Posterior cingulate gyrus (tissue), 11 donors: Measurements from ENCODE around the gene VAPA.

Experiments used
- DNase-seq, 10 donors: peaks; one replicate each; pipeline versions ENCODE4 v3.0.0 to v3.0.0-alpha.2; 2020 to 2021; ENCODE audit warnings: mixed read lengths in 3 of 10
- intact Hi-C: fragments of 100-400 bp; cut with DNase I; formaldehyde crosslinking; loops from one replicate; pipeline ENCODE4 v1.15.1; 2023

Gene VAPA

GRCh38 chr18:9913526-9914333 lies at the start of gene VAPA:
Gene VAPA (plus strand): TSS chr18:9914016. CDS start chr18:9914257, 241 bp downstream.
- DNase-seq = peak; percentile 94 to 99 (median 98)
- intact Hi-C loops = loop anchor here (1.0 to 10.0 kb wide), 3 partner anchors 109 to 301 kb away; no protein-coding TSS in a partner anchor

GRCh38 chr18:9865764-9866490 lies 47.9 kb upstream of the VAPA start:
- no peak for DNase-seq
- intact Hi-C loops = no loop called here

- DNase-seq = no peak
- intact Hi-C loops = no loop called here
These were observed 47.2 kb upstream of the VAPA start for GRCh38 chr18:9866627-9867026.

DNA sequence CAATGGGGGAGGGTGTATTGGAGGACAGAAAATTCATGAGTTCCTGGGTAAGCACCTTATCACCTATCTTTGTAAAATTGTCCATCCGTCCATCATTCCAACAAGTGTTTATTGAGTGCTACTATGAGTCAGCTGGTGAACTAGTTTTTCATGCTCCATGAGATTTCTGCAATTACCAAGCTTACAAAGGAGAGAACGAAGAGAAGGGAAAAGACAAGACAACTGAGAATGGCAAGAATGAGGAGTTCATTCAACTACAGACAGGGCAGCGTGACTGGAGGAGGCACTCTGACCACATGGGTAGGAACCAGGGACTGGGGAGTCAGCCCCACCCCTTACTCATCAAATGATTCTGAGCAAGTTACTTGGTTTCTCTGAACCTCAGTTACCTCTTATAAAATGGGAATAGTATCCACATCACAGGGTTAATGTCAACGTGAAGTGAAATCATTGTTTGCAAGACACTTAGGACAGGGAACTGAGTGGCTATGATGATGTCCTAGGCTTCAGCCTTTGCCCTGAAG lies 46.7 kb upstream of the VAPA start:
- no peak for DNase-seq
- intact Hi-C loops = no loop called here

DNA sequence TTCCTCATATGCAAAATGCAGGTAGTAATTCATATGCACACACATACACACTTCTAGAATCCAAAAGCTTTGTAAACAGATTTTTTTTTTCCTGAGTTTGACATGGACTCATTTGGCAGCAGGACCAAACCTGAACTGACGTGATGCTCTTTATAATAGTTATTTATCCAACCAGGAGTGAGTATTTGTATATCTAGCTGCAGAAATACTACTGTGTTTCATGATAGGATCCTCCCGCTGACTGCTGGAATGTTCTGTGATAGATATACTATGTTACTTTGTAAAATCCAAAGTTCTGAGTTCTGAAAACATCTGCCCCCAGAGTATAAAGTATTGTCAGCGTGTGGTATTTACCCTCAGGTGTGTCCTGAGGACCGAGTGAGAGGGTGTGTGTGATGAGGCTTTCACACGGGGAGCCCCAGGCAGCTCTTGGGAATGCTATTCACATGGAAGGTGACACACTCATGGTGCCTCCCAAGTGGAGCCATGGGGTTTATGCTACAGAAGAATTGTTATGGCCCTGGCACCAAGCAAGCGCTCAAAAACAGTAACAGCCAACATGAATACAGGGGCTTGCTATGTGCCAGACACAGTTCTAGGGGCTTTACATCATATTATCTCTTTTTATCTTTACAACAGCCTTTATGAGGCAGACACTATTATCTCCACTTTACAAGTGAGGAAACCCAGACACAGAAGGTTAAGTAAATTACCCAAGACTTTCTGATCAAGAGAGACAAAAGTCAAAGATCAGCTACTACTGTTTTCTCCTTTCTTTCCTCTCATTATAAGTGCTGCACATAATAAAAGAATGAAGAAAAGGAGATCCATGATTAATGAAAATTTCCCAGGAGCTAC lies 44.7 kb upstream of the VAPA start:
- intact Hi-C loops = no loop called here
- no peak for DNase-seq

- DNase-seq = no peak
- intact Hi-C loops = no loop called here
These were observed 43.9 kb upstream of the VAPA start for GRCh38 chr18:9869715-9870430.

DNA sequence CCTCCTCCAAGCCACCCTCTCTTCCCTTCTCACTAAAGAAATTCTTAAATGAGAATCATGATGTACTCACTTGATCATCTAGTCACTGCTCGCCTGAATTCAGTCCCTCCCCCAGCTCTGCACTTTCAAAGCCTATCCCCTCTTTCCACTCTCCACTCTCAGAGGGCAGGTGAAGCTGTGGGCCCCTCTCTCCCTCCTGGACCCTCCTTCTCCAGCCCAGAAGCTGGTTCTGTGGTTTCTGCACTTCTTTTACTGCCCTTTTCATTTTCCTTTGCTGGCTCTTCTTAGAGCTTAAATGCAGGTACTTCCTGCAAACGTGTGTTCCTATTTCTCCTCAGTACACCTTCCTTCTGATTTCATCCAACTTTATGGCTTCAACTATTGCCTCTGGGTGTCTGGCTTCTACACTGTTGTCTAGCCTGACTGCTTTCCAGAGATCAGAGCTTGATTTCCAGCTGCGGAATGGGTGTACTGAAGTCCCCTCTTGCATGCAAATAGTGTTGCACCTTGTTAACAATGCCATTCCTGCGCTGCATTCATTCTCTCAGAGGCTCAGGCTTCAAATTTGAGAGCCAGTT lies 43.3 kb upstream of the VAPA start:
- DNase-seq = no peak

DNA sequence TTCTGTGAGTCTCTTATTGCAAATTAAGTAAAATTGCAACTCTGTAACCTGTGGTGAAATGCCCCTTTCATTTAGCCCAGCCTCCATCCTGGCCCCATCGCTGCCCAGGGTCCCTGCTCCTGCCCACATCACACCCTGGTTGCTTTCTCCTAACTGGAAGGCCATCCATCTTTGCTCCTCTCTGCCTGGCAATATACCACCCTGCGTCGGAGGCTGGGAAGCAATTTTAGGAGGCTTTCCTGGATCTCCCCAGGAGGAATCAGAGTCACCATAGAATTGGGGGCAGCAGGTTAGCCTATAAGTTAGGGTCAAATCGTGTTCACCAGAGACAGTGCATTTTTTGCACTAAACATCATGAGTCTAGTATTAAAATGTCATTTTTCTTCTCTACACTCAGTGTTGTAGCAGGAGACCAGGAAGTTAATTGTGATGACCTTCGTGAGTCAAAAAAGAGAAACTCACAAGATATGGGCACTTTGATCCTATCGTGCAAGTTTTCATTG lies 42.5 kb upstream of the VAPA start:
- DNase-seq = no peak
- intact Hi-C loops = no loop called here

More for the DNA sequence above, 43.3 kb upstream of the VAPA start:
- intact Hi-C loops = no loop called here

DNA sequence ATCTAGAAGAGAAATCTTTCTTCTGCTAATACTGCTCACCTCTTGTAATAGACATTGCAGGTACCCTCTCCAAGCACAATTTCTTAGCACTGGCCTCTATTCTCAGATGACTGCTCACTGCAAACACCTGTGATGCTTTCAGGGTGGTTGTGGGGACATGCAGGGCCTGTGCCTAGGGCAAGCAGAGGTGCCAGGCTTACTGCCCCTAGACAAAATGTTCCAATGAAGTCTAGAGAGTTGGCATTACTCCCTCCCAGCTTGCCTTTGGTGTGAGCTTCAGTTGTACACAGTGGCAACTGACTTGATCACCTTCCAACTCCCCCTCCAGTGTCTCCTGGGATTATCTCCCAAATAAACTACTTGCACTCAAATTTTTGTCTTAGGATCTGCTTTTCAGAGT lies 41.0 kb upstream of the VAPA start:
- DNase-seq = no peak
- intact Hi-C loops = no loop called here

DNA sequence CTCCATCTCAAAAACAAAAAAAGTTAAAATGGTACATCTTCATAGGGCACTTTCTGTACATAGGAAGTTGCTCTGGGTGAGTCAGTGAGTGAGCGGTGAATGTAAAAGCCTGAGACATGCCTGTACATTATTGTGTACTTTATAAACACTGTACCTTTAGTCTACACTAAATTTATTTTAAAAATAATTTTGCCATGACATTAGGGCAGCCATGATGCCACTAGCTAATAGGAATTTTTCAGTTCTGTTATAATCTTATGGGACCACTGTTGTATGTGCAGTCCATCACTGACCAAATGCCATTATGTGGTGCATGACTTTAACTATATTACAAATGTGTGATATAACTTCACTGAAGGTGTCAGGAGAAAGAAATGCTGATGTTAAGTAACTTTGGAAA lies 39.1 kb upstream of the VAPA start:
- intact Hi-C loops = no loop called here
- no peak for DNase-seq

- intact Hi-C loops = no loop called here
- no peak for DNase-seq
These were observed 37.5 kb upstream of the VAPA start for GRCh38 chr18:9876212-9876866.

GRCh38 chr18:9876867-9877654 lies 36.8 kb upstream of the VAPA start:
- no peak for DNase-seq
- intact Hi-C loops = no loop called here

GRCh38 chr18:9877655-9878014 lies 36.2 kb upstream of the VAPA start:
- intact Hi-C loops = no loop called here
- no peak for DNase-seq

DNA sequence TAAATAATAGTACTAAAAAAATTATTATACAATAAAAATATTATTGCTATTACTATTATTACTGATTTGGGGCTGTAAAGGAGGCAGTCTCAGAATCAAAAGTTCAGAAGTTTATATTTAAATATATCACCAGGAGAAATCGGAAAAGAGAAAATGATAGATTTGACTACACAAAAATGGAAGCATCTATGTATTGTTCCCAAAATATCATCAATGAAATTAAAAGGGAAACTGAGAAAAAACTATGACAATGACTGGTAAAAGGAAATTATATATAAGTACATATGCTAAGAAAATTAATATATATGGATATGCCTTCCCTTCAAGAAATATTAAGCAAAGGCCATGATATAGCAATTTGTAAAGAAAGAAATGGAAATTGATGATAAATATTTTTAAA lies 35.7 kb upstream of the VAPA start:
- no peak for DNase-seq
- intact Hi-C loops = no loop called here

- DNase-seq = no peak
- intact Hi-C loops = no loop called here
These were observed 35.0 kb upstream of the VAPA start for GRCh38 chr18:9878783-9879242.

DNA sequence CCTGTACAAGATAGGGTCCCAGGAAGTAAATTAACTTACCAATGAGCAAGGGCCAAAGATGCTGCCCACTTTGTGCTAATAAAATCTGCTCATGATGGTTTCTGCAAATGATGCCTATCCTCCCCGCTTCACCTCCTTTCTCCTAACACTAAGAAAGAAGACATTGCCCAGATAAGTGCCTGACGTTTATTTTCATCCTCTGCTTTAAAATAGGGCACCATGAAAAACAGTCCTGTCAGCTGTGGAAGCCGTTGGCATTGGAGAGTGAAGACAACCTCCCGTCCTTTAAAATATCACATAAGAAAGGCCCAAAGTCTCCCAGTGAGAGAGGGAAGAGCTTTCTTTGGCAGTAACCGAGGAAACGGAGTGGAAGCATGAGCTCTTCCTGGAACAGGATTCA lies 29.7 kb upstream of the VAPA start:
- no peak for DNase-seq
- intact Hi-C loops = no loop called here

- intact Hi-C loops = no loop called here
- DNase-seq = no peak
These were observed 29.2 kb upstream of the VAPA start for GRCh38 chr18:9884532-9885140.
